NCI-H748 (cell line): ENCODE results near the gene SCD.
A peak's percentile ranks its signal among the peaks of the same experiment; 100 is the strongest.

Experiments used
- DNase-seq: peaks from one replicate; lab custom pipeline; 2025; ENCODE audit not compliant: unreplicated experiment; lab: John Stamatoyannopoulos, UW

The SCD gene

GRCh38 chr10:100339236-100339635, 7.8 kb upstream of the SCD start:
- no peak for DNase-seq

DNA sequence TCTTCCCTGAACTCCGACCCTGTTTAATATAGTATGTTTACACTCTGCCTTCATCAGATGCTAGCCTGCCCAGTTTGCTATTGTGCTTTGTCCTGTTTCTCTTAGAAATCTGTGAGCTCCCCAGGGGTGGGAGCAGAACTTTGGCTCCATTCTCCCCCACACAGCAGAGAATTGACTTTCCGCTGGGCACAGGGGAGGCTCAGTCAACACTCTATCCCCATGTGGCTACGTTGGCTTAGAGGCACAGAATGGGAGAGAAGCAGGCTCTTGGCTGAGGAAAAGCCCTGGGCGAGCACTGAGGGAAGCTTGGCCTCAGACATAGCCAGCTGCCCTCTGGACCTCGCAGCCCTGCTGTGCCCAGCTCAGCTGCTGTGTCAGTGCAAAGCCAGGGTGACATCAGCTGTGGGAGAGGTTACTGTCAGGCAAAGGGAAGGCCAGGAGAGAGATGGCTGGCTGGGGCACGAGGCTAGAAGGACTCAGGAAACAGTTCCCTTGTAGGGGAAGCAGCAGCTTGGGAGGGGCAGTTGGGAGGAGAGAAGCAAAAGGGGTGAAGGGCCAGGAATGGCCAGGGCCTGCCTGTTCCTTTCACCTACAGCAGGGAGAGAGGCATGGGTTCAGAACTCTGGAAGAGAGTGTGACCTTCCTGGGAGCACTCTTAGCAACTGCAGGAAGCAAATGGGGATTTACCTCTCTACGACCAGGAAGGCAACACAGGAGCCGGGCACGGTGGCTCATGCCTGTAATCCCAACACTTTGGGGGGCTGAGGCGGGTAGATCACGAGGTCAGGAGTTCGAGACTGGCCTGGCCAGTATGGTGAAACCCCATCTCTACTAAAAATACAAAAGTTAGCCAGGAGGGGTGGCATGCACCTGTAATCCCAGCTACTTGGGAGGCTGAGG, 5.8 kb upstream of the SCD start:
- peak; percentile 4 for DNase-seq

DNA sequence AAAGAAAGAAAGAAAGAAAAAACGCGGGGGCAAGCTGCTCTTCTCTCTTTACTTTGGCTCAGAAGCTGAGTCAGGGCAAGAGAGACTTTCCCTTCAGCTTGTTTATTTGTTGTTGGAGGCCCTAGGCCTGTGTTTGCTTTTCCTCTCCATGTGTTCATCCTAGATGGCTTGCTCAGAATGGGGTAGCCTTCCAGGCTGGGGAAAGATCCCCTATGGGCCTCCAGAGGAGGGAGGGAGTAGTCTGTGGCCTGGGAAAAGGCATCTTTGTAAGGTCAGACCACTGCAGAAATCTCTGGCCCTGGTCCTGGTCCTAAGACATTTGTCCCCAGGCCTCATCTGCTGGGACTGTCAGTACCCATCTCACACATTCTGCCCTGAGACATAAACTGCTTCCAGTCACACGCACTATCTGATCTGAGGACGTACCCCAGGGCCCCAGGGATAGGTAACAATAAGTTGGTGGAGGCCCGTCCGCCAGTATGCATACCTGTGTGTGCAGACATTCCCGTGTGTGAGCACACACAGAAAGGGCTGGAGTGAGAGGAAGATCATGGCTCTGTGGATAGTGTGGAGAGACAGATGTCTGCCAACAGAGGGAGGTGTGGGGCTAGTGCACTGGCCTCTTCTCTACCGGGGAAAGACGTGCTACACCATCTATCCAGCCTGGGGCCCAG, 4.9 kb upstream of the SCD start:
- DNase-seq: peak; percentile 51

DNA sequence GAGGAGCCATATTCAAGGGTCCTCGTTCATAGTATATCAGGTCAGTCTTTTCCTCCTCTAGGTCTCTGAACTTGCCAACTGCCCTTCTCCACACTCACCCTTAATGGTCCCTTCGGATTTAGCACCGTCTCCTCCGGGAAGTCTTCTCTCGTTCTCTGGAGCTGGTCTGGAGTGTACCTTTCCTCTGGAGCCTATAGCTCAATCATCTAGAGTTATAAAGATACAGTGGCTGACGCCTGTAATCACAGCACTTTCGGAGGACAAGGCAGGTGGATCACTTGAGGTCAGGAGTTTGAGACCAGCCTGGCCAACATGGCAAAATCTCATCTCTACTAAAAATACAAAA, 4.4 kb upstream of the SCD start:
- DNase-seq: no peak

DNA sequence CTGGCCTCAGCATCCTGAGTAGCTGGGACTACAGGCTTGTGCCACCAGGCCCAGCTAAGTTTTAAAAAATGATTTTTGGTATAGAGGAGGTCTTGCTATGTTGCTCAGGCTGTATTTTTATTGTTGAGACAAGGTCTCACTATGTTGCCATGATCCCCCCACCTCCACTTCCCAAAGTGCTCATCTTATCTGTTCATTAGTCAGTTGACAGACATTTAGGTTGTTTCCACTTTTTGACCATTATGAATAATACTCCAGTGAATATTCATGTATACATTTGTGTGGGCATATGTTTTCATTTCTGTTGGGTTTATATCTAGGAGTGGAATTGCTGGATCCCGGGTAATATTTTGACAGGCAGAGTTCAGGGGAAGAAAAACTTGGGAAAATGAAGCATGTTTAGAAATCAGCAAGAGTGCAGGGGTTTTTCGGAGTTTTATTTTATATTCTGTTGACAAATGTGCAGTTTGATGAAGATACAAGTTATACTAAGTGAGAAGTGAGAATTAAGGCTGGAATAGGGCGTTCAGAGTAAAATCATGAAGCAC, 2.7 kb upstream of the SCD start:
- DNase-seq: no peak

DNA sequence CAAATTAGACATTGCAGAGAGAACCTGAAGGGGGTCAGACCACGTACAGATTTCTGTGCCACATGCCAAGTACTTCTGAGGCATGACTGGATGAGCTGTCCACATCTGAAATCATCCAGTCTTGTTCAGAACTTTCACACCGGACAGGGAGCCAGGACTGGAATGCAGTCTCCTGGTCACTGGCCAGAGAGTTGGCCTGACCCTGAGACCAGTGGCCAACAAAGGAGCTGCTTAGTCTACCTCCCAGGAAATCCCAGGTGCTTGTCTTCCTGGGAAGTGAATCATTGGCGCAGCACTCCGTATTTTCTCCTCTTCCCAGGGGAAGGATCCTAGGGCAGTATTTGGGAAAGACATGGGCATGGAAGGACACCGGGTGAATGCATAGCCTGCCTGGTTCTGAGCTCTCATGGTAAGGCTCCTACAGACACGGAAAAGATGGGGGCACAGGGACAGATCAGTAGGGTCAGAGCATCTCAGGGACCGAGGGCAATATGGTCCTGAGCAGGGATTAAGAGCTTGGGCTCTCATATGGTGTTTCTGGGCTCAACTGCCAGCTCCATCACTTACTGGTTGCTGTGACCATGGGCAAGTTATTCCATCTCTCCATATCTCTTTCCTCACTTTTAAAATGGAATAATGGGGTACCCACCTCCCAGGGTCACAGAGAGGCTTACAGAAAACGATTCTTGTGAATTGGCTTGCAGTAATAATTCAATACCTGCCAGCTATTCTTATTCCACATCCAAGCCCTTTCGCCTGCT, 1.3 kb upstream of the SCD start:
- DNase-seq: peak; percentile 17

DNA sequence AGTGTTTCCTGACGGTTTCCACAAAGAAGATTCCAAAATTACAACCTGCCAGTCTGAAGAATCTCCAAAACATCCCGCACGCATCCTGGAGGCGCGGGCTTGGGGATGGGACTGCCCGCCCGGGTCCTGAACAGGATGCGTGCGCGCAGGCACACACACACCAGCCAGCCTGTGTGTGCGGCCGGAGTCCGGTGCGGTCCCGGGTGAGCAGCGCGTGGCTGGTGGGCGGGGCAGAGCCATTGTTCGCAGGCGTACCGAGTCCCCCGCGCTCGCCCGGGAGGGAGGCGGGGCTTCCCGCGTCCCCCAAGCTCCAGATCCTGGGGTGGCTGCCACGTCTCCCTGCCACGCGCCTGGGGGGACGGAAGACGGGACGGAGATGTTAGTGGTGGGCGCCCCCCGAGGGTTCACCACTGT, 675 bp upstream of the SCD start:
- peak; percentile 84 for DNase-seq

DNA sequence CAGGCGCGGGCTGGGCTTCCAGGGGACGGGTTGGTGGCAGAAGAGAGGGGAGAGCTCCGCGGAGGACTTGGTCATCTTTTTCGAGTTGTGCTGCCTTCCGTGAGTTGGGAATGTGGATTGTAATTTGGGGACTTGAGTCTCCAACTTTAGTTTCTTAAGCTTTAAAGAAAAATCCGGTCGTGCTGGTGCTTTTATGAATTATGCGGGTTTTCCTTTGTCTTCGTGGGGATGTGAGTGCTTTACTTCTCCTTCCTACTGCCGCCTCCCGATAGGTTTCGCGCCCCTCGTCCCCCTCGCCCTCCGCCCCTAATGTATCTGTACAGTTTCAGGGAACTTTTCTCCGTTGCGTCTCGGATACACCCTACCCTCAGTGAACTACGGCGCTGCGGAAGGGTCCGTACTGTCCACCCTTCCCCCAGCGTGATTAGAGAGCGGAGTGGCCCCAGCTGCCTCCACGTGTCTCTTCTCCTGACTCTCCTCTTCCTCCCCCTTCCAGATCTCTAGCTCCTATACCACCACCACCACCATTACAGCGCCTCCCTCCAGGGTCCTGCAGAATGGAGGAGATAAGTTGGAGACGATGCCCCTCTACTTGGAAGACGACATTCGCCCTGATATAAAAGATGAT, 649 bp downstream of the SCD start:
- DNase-seq: peak; percentile 26

DNA sequence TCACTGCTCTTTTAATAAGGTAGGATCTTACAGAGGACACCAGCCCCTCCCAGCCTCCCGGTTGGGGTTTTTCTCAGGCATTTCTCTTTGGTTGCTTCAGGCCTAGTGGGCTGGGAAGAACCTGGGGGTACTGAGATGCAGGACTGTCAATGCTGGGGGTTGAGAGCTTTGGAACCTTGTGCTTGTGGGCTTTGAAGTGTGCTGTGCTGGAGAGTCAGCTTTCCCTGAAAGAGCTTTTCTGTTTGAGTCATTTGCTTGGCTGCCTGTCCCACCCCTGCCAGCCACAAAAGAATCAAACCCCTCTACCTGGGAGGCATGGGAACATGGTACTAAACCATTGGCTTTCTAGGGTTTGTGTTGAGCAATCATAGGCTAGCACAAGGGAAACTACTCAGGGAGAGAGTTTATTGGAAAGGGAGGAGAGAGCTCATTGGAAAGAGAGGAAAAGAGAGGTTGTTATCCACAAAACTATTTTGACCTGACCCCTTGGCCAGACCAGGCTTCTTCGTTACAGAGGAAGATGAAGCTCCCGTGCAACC, 1.4 kb downstream of the SCD start:
- DNase-seq: no peak

DNA sequence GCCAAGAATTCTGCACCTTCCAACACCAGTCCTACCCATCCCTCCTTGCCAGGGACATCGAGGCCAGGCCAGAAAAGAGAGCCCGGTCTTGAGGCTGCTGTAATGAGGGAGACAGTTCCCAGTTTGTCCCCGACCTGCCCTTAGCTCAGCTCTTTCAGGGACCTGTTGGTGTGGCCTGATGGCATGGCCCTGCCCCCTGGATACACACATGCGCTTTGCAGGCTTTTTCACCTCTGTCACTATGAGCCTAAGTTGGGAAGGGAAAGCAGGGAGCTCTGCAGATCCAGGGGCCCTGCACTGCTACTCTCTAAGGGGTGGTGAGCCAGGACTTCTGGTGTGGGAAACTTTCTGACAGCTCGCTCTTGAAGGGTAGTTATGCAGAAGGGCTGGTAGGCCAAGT, 2.1 kb downstream of the SCD start:
- no peak for DNase-seq

- no peak for DNase-seq
Observed at GRCh38 chr10:100349672-100350071, 2.6 kb downstream of the SCD start.

GRCh38 chr10:100350914-100351485, 4.0 kb downstream of the SCD start:
- no peak for DNase-seq

GRCh38 chr10:100353770-100354485, 6.9 kb downstream of the SCD start:
- no peak for DNase-seq

- no peak for DNase-seq
Observed at GRCh38 chr10:100355086-100355485, 8.1 kb downstream of the SCD start.

- DNase-seq: no peak
Observed at GRCh38 chr10:100356067-100357017, 9.3 kb downstream of the SCD start.

DNA sequence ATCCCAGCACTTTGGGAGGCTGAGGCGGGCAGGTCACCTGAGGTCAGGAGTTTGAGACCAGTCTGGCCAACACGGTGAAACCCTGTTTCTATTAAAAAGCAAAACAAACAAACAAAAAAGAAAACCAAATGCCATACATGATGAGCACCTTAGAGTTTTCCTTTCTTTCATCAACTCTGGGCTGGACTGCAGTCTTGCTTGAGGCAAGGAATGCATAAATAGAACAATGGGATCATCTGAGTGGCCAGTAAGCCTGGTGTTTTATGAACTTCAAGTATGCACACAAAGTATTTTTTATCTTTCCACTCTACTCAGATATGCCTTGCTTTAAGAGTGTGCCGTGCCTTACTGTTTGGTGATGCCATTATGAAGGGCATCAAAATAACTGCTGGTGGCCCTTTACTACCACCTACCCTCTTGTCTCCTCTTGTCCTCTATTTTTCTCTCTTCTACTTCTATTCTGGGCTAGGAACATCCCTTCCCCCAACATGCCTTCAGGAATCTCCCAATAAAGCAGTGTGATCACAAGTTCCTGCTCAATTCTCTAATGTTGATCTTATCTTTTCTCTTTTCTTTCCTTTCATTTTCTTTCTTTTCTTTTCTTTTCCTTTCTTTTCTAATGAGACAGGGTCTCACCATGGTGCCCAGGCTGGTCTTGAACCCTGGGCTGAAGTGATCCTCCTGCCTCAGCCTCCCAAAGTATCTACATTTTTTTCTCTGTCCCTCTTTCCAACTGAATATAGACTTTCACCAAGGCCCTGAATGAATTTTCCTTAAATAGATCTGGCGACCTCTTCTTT, 10.2 kb downstream of the SCD start:
- no peak for DNase-seq

DNA sequence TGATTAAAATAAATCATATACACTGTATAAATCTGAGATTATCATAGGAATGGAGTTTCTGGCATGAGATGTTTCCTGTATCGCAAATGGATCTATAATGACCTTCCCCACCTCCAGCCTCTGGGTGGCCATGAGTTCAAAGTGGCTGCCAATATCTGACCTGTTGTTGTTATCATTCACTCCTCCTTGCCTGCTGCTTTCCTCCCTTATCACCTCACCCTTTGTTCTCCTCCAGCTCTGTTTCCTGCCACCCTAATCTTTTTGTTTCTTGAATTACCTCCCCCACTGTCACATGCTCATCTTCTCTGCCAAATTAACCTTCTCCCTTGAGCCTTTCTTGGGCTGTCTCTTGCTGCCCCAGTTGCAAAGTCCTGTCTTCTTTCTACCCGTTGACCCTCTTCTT, 12.0 kb downstream of the SCD start:
- DNase-seq: no peak
